BLaER1 (cell line): ENCODE data around the gene GFPT2.

Source experiments
- H3K27ac ChIP-seq: shearing (Covaris generic); formaldehyde crosslinking; 2 replicates; pipeline ENCODE4 v1.8.1; 2022
- H3K27me3 ChIP-seq: shearing (Covaris generic); formaldehyde crosslinking; 2 replicates; pipeline ENCODE4 v1.8.1; 2022
- H3K36me3 ChIP-seq: shearing (Covaris generic); formaldehyde crosslinking; 2 replicates; pipeline ENCODE4 v1.8.1; 2022
- H3K4me1 ChIP-seq: shearing (Covaris generic); formaldehyde crosslinking; 2 replicates; pipeline ENCODE4 v1.8.1; 2022
- H3K4me2 ChIP-seq: shearing (Covaris generic); formaldehyde crosslinking; 2 replicates; pipeline ENCODE4 v1.8.1; 2022
- H3K4me3 ChIP-seq: shearing (Covaris generic); formaldehyde crosslinking; 2 replicates; pipeline ENCODE4 v1.8.1; 2022
- H3K9ac ChIP-seq: shearing (Covaris generic); formaldehyde crosslinking; 2 replicates; pipeline ENCODE4 v1.8.1; 2022
- H3K9me3 ChIP-seq: shearing (Covaris generic); formaldehyde crosslinking; 2 replicates; pipeline ENCODE4 v1.8.1; 2022
- H4K20me1 ChIP-seq: shearing (Covaris generic); formaldehyde crosslinking; 2 replicates; pipeline ENCODE4 v1.8.1; 2022
- Cebpa-rat ChIP-seq: shearing (Covaris generic); IDR thresholded peaks from 2 replicates; pipeline ENCODE4 v1.8.1; 2022

Gene GFPT2

GRCh38 chr5:180271221-180271620 is 81.9 kb downstream of the GFPT2 start:
- no peak overlapping the region for H3K4me3 ChIP-seq
- peaks cover 94% of the 10 kb centered on the region for H3K36me3 ChIP-seq
- no peaks in the 10 kb centered on the region for H3K4me1 ChIP-seq
- no peak overlapping the region for H3K4me2 ChIP-seq
- no peak overlapping the region for H3K27ac ChIP-seq
- H3K27me3 ChIP-seq: no peaks in the 10 kb centered on the region
- no peaks in the 10 kb centered on the region for H4K20me1 ChIP-seq
- H3K9me3 ChIP-seq: peaks cover 95% of the 10 kb centered on the region
- no peak overlapping the region for H3K9ac ChIP-seq
- TF ChIP-seq Cebpa-rat: no peak

GRCh38 chr5:180259260-180259611 is 93.9 kb downstream of the GFPT2 start:
- Histone ChIP-seq H3K9me3 (peaks cover 100% of the 10 kb centered on the region), H4K20me1 (no peaks in the 10 kb centered on the region)
- TF ChIP-seq Cebpa-rat: no peak

GRCh38 chr5:180253036-180253824 is 99.9 kb downstream of the GFPT2 start:
- Histone ChIP-seq H3K36me3 (peaks cover 98% of the 10 kb centered on the region), H3K27ac (no peak overlapping the region)

More at GRCh38 chr5:180259260-180259611, 93.9 kb downstream of the GFPT2 start:
- Histone ChIP-seq H3K27me3 (no peaks in the 10 kb centered on the region), H3K36me3 (peaks cover 98% of the 10 kb centered on the region), H3K4me3 (peak overlapping the region; percentile 2; the same call in 1 of the 2 replicates), H3K9ac (no peak overlapping the region), H3K4me2 (no peak overlapping the region), H3K27ac (no peak overlapping the region), H3K4me1 (no peaks in the 10 kb centered on the region)

GRCh38 chr5:180251887-180252286 is 101.2 kb downstream of the GFPT2 start:
- Histone ChIP-seq H3K9me3 (peaks cover 99% of the 10 kb centered on the region), H3K27ac (no peak overlapping the region), H3K36me3 (peaks cover 98% of the 10 kb centered on the region), H3K4me3 (0 out of 2 replicates have a peak overlapping the region, but pooled peaks have one; percentile 42), H3K27me3 (no peaks in the 10 kb centered on the region), H3K4me2 (no peak overlapping the region), H4K20me1 (no peaks in the 10 kb centered on the region), H3K9ac (no peak overlapping the region), H3K4me1 (no peaks in the 10 kb centered on the region)
- no peak for TF ChIP-seq Cebpa-rat

More at GRCh38 chr5:180253036-180253824, 99.9 kb downstream of the GFPT2 start:
- H3K27me3 ChIP-seq: no peaks in the 10 kb centered on the region
- no peak overlapping the region for H3K9ac ChIP-seq
- peak overlapping the region; percentile 42 for H3K4me3 ChIP-seq
- peaks cover 100% of the 10 kb centered on the region for H3K9me3 ChIP-seq
- H4K20me1 ChIP-seq: no peaks in the 10 kb centered on the region
- TF ChIP-seq Cebpa-rat: no peak
- no peak overlapping the region for H3K4me2 ChIP-seq
- no peaks in the 10 kb centered on the region for H3K4me1 ChIP-seq

GRCh38 chr5:180251141-180251540 is 102.0 kb downstream of the GFPT2 start:
- TF ChIP-seq Cebpa-rat: no peak
- Histone ChIP-seq H3K4me3 (no peak overlapping the region), H3K4me2 (no peak overlapping the region), H4K20me1 (no peaks in the 10 kb centered on the region), H3K9ac (no peak overlapping the region), H3K36me3 (peaks cover 98% of the 10 kb centered on the region), H3K9me3 (peaks cover 97% of the 10 kb centered on the region), H3K4me1 (no peaks in the 10 kb centered on the region), H3K27me3 (no peaks in the 10 kb centered on the region), H3K27ac (no peak overlapping the region)
